ENCODE data around the gene ACVR1C. TPM values are rescaled to one million over a fixed set of nuclear protein-coding genes. Genes with fewer than 3 reads are reported as not detected.

ACVR1C gene
- total RNA-seq, 4 donors from 2014 or later: 1.4 to 9.4 (median 5.4) TPM

DNA sequence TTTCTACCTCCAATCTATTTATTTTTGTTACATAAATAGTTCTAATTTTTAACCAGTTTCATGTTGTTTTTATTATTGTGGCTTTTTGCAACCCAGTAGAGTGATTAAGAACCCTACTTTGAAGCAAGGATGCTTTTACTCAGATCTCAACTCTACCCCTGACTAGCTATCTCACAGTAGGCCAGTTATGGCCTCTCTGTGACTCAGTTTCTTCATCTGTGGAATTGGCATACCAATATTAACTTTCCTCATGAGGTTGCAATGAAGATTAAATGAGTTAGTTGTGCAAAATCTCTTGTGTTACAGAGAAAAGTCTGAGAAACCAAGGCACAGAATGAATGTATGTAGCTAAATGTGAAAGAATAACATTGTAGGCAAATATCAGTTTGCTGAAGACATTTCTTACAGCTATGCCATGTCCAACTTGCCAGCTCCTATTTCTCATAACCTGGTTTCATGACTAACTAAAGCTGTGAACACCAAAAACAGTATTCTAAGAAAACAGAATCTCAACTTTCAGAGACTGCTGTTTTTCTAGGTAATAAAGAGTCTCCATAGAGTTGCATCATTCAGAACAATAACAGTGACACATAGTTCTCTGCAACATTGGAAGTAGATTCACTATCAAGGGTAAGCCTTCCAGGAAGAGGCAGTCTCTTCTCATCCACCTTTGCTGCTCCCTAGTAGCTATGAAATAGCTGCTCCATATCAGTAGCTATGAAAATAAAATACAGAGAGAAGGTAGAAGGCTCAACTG is 151.5 kb downstream of the ACVR1C start:
- DNase-seq (ENCODE audit: low spot score in 2 of 2): no peak
- Histone ChIP-seq H3K9me3 (no peaks in the 10 kb centered on the region), H3K27me3 (no peaks in the 10 kb centered on the region), H3K4me1 (peaks cover 0 to 2% (median 0%) of the 10 kb centered on the region in 4 donors), H3K36me3 (no peaks in the 10 kb centered on the region), H3K4me3 (no peak overlapping the region), H3K27ac (no peak overlapping the region)
- TF ChIP-seq EP300 (IDR thresholded peaks at IDR 0.05) (no peak), POLR2A (IDR thresholded peaks at IDR 0.05) (no peak)
- TF ChIP-seq, protein P1, sequence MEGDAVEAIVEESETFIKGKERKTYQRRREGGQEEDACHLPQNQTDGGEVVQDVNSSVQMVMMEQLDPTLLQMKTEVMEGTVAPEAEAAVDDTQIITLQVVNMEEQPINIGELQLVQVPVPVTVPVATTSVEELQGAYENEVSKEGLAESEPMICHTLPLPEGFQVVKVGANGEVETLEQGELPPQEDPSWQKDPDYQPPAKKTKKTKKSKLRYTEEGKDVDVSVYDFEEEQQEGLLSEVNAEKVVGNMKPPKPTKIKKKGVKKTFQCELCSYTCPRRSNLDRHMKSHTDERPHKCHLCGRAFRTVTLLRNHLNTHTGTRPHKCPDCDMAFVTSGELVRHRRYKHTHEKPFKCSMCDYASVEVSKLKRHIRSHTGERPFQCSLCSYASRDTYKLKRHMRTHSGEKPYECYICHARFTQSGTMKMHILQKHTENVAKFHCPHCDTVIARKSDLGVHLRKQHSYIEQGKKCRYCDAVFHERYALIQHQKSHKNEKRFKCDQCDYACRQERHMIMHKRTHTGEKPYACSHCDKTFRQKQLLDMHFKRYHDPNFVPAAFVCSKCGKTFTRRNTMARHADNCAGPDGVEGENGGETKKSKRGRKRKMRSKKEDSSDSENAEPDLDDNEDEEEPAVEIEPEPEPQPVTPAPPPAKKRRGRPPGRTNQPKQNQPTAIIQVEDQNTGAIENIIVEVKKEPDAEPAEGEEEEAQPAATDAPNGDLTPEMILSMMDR (IDR thresholded peaks at IDR 0.05): no peak

Other genes with a start within 250 kb of the ACVR1C start
- 1 to 10 TPM; 3.7 to 9.3 (median 8.1) TPM for gene CYTIP, start 184.8 kb downstream of the ACVR1C start, total RNA-seq
- gene ACVR1, start 247.5 kb upstream of the ACVR1C start, total RNA-seq: 10 to 100 TPM; 19.2 to 24.7 (median 22.8) TPM